ENCODE data around the gene HTRA1. TPM values are rescaled to one million over a fixed set of nuclear protein-coding genes. Genes with fewer than 3 reads are reported as not detected.

HTRA1 gene
- total RNA-seq, 2 donors from 2014 or later, result 41.4 to 61.8 TPM

DNA sequence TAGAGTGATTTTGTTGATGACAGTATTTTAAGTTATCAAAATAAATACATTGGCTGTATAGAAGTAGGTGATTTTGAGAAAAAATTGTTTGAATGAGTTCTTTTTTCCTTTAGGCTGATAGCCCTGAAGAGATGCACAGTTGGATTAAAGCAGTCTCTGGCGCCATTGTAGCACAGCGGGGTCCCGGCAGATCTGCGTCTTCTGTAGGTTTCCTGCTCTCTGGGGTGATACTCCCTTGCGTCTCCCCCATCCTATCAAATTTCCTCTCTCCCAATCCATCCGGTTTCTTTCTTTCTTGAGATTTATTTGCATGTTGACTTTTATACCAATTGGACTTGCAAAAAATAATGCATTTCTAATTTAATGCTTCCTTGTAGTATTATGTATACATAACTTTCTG lies 34.5 kb upstream of the HTRA1 start:
- no peaks in the 10 kb centered on the region for H3K9me3 ChIP-seq
- H3K4me1 ChIP-seq (replicated peaks), result no peaks in the 10 kb centered on the region
- H3K4me3 ChIP-seq, result no peak overlapping the region
- no peaks in the 10 kb centered on the region for H3K36me3 ChIP-seq
- no peak overlapping the region for H3K27ac ChIP-seq
- no peaks in the 10 kb centered on the region for H3K27me3 ChIP-seq (replicated peaks; ENCODE audit: insufficient read depth)
- 91% methylated on average over 6 of the region's 6 CpGs for WGBS
- no peak for DNase-seq (ENCODE audit: low spot score)
- intact Hi-C loops (cut with DNase I), result no loop called here
- TF ChIP-seq, protein P1, sequence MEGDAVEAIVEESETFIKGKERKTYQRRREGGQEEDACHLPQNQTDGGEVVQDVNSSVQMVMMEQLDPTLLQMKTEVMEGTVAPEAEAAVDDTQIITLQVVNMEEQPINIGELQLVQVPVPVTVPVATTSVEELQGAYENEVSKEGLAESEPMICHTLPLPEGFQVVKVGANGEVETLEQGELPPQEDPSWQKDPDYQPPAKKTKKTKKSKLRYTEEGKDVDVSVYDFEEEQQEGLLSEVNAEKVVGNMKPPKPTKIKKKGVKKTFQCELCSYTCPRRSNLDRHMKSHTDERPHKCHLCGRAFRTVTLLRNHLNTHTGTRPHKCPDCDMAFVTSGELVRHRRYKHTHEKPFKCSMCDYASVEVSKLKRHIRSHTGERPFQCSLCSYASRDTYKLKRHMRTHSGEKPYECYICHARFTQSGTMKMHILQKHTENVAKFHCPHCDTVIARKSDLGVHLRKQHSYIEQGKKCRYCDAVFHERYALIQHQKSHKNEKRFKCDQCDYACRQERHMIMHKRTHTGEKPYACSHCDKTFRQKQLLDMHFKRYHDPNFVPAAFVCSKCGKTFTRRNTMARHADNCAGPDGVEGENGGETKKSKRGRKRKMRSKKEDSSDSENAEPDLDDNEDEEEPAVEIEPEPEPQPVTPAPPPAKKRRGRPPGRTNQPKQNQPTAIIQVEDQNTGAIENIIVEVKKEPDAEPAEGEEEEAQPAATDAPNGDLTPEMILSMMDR (IDR thresholded peaks at IDR 0.05), result no peak
- no peak for TF ChIP-seq POLR2AphosphoS5 (IDR thresholded peaks at IDR 0.05)
- TF ChIP-seq POLR2A (IDR thresholded peaks at IDR 0.05), result no peak

DNA sequence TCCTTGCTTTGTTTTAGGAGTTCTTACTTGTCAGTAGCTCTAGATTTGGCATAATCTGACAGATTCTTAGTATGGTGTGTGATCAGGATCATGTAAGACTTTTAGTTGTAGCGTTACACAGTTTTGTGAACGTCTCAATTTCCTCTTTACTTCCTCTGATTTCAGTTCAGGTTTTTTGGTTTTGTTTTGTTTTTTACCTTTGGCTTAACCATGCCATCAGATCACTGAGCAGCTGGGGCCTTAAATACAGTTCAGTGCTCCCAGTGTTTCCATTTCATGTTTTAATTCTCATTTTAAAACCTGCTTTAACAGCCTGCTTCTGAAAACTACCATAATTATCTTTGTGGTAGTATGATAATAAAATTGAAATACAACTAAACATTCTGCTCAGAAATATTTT lies 34.1 kb upstream of the HTRA1 start:
- intact Hi-C loops (cut with DNase I), result no loop called here
- 71% methylated on average over 2 of the region's 2 CpGs for WGBS

DNA sequence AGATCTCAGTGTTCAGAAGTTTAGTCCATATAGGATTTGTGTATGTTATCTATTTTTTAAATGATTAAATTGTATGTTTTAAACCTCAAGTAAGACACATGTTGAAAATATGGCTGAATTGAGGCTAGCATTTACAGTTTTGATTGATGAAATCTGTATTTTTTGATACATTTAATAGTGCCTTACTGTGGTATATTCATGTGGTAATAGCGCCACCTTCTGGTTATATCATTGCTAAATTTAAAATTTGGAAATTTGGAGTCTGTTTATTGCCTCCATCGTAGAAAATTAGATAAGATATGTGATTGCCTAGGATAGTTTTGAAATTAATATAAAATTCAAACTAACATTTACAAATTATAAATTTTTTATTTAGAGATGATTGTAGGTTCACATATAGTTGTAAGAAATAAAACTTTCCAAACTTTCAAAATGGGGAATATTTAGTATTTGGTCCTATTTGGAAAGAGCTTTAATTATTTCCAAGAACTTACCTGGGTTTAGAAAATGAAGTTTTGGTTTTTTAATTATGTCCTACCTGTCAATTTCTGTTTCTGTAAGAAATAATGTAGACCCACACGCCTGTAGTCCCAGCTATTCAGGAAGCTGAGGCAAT lies 26.0 kb upstream of the HTRA1 start:
- DNase-seq (ENCODE audit: low spot score), result no peak
- TF ChIP-seq POLR2AphosphoS5 (IDR thresholded peaks at IDR 0.05), result no peak
- TF ChIP-seq, protein P1 (IDR thresholded peaks at IDR 0.05), result peak in 3 of 4 experiments; percentile 79 to 86 (median 80)
- no peak for TF ChIP-seq POLR2A (IDR thresholded peaks at IDR 0.05)
- Histone ChIP-seq H3K9me3 (no peaks in the 10 kb centered on the region), H3K27me3 (replicated peaks; ENCODE audit: insufficient read depth) (no peaks in the 10 kb centered on the region), H3K27ac (no peak overlapping the region), H3K4me1 (replicated peaks) (no peaks in the 10 kb centered on the region), H3K36me3 (no peaks in the 10 kb centered on the region), H3K4me3 (no peak overlapping the region)
- intact Hi-C loops (cut with DNase I), result loop anchor here (1.0 to 10.0 kb wide), 3 partner anchors 122 to 291 kb away; no protein-coding TSS in a partner anchor
- 32% methylated on average over 3 of the region's 3 CpGs for WGBS

More for the DNA sequence above, 34.1 kb upstream of the HTRA1 start:
- DNase-seq (ENCODE audit: low spot score), result no peak
- TF ChIP-seq POLR2A (IDR thresholded peaks at IDR 0.05) (no peak), POLR2AphosphoS5 (IDR thresholded peaks at IDR 0.05) (no peak)
- TF ChIP-seq, protein P1 (IDR thresholded peaks at IDR 0.05), result no peak
- Histone ChIP-seq H3K36me3 (no peaks in the 10 kb centered on the region), H3K9me3 (no peaks in the 10 kb centered on the region), H3K27me3 (replicated peaks; ENCODE audit: insufficient read depth) (no peaks in the 10 kb centered on the region), H3K27ac (no peak overlapping the region), H3K4me3 (no peak overlapping the region), H3K4me1 (replicated peaks) (no peaks in the 10 kb centered on the region)

DNA sequence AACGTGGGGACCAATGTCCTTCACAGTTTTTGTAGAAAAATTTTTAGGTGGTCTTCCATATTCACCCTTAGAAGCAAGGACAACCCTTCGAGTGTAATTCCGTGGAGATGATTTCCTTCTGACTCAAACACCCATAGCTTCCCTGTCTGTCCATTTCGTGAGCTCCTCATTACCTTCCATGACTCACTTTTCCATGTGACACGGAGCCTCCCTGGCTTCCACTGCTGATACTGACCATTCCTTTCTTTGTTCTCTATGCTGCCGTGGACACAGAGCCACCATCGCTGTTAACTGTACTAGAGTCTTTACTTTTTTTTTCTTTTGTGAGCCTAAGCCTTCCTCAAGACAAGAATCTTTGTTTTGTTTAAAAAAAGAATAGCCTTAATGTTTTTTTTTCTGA lies 19.4 kb upstream of the HTRA1 start:
- 75% methylated on average over 7 of the region's 7 CpGs for WGBS
- intact Hi-C loops (cut with DNase I), result no loop called here
- Histone ChIP-seq H3K36me3 (no peaks in the 10 kb centered on the region), H3K27ac (no peak overlapping the region), H3K4me1 (replicated peaks) (no peaks in the 10 kb centered on the region), H3K9me3 (no peaks in the 10 kb centered on the region), H3K27me3 (replicated peaks; ENCODE audit: insufficient read depth) (no peaks in the 10 kb centered on the region), H3K4me3 (no peak overlapping the region)
- TF ChIP-seq POLR2A (IDR thresholded peaks at IDR 0.05) (no peak), POLR2AphosphoS5 (IDR thresholded peaks at IDR 0.05) (no peak)
- TF ChIP-seq, protein P1 (IDR thresholded peaks at IDR 0.05), result no peak
- DNase-seq (ENCODE audit: low spot score), result no peak

DNA sequence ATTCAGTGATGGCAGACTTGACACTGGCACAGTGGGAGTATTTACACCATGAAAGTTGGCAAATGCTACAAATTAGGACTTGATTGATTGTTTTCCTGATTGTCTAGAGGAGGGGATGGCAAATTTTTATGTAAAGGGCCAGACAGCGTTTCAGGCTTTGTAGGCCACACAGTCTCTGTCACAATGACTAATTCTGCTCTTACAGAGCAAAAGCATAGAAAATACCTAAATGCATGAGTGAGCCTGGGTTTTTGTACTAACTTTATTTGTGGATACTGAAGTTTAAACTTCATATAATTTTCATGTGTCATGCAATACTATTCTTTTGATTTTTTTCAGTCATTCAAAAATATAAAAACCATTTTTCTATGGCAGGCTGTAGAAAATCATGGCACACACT lies 15.9 kb upstream of the HTRA1 start:
- no peaks in the 10 kb centered on the region for H3K27me3 ChIP-seq (replicated peaks; ENCODE audit: insufficient read depth)
- WGBS, result 76% methylated on average over 1 of the region's 1 CpG
- H3K36me3 ChIP-seq, result no peaks in the 10 kb centered on the region
- H3K9me3 ChIP-seq, result no peaks in the 10 kb centered on the region
- no peak overlapping the region for H3K27ac ChIP-seq
- no peak for DNase-seq (ENCODE audit: low spot score)
- no peaks in the 10 kb centered on the region for H3K4me1 ChIP-seq (replicated peaks)
- intact Hi-C loops (cut with DNase I), result no loop called here
- no peak for TF ChIP-seq POLR2AphosphoS5 (IDR thresholded peaks at IDR 0.05)
- no peak for TF ChIP-seq POLR2A (IDR thresholded peaks at IDR 0.05)
- TF ChIP-seq, protein P1 (IDR thresholded peaks at IDR 0.05), result no peak
- H3K4me3 ChIP-seq, result no peak overlapping the region
